ENCODE results near the gene TMEM200B. TPM values are rescaled to one million over a fixed set of nuclear protein-coding genes. Genes with fewer than 3 reads are reported as not detected.

Gene TMEM200B
- total and polyA plus RNA-seq, 4 donors, result 1.9 to 10.5 (median 4.7) TPM

GRCh38 chr1:29125237-29125641, 1.5 kb upstream of the TMEM200B start:
- Histone ChIP-seq H3K9me3 (ENCODE audit: control insufficient read depth in 4 of 4, insufficient read depth in 3 of 4, low read length in 3 of 4) (no peaks in the 10 kb centered on the region), H3K4me3 (no peak overlapping the region), H3K4me1 (ENCODE audit: control insufficient read depth in 5 of 5, insufficient read depth in 5 of 5, low read length in 5 of 5) (peaks cover 0 to 21% (median 4%) of the 10 kb centered on the region in 5 donors), H3K9ac (ENCODE audit: insufficient read depth in 1 of 2, low read length in 2 of 2) (peak overlapping the region; percentile 56 to 63), H3K27me3 (ENCODE audit: control insufficient read depth in 3 of 3, insufficient read depth in 3 of 3, low read length in 2 of 3) (peaks cover 0 to 13% (median 0%) of the 10 kb centered on the region in 3 donors), H3K27ac (ENCODE audit: low read depth in 1 of 2, low read length in 1 of 2) (peak overlapping the region; percentile 38 to 72), H3K36me3 (ENCODE audit: control insufficient read depth in 4 of 4, insufficient read depth in 4 of 4, low read length in 4 of 4) (no peaks in the 10 kb centered on the region)
- WGBS, 2 donors, result 75 to 76% methylated on average over 14 of the region's 14 CpGs
- TF ChIP-seq, protein P1, sequence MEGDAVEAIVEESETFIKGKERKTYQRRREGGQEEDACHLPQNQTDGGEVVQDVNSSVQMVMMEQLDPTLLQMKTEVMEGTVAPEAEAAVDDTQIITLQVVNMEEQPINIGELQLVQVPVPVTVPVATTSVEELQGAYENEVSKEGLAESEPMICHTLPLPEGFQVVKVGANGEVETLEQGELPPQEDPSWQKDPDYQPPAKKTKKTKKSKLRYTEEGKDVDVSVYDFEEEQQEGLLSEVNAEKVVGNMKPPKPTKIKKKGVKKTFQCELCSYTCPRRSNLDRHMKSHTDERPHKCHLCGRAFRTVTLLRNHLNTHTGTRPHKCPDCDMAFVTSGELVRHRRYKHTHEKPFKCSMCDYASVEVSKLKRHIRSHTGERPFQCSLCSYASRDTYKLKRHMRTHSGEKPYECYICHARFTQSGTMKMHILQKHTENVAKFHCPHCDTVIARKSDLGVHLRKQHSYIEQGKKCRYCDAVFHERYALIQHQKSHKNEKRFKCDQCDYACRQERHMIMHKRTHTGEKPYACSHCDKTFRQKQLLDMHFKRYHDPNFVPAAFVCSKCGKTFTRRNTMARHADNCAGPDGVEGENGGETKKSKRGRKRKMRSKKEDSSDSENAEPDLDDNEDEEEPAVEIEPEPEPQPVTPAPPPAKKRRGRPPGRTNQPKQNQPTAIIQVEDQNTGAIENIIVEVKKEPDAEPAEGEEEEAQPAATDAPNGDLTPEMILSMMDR (IDR thresholded peaks at IDR 0.05; ENCODE audit: control extremely low read depth, extremely low read depth), result no peak
- no peak for ATAC-seq (ENCODE audit: insufficient read depth, low FRiP score)
- DNase-seq, result peak in 1 of 3 donors; percentile 20

- DNase-seq (peak; percentile 96 to 97 (median 97)), ATAC-seq (ENCODE audit: insufficient read depth, low FRiP score) (peak; percentile 11)
- Histone ChIP-seq H3K9me3 (ENCODE audit: control insufficient read depth in 4 of 4, insufficient read depth in 3 of 4, low read length in 3 of 4) (no peaks in the 10 kb centered on the region), H3K36me3 (ENCODE audit: control insufficient read depth in 4 of 4, insufficient read depth in 4 of 4, low read length in 4 of 4) (no peaks in the 10 kb centered on the region), H3K9ac (ENCODE audit: insufficient read depth in 1 of 2, low read length in 2 of 2) (peak overlapping the region; percentile 56 to 63), H3K4me3 (peak overlapping the region; percentile 30), H3K27ac (ENCODE audit: low read depth in 1 of 2, low read length in 1 of 2) (peak overlapping the region; percentile 38 to 88), H3K27me3 (ENCODE audit: control insufficient read depth in 3 of 3, insufficient read depth in 3 of 3, low read length in 2 of 3) (peaks cover 0 to 13% (median 0%) of the 10 kb centered on the region in 3 donors), H3K4me1 (ENCODE audit: control insufficient read depth in 5 of 5, insufficient read depth in 5 of 5, low read length in 5 of 5) (peaks cover 0 to 24% (median 9%) of the 10 kb centered on the region in 5 donors)
- TF ChIP-seq, protein P1 (IDR thresholded peaks at IDR 0.05; ENCODE audit: control extremely low read depth, extremely low read depth), result peak; percentile 29
- 4% methylated on average over 58 to 85 of the region's 85 CpGs for WGBS, 2 donors
Observed at GRCh38 chr1:29124366-29125236, 898 bp upstream of the TMEM200B start.

DNA sequence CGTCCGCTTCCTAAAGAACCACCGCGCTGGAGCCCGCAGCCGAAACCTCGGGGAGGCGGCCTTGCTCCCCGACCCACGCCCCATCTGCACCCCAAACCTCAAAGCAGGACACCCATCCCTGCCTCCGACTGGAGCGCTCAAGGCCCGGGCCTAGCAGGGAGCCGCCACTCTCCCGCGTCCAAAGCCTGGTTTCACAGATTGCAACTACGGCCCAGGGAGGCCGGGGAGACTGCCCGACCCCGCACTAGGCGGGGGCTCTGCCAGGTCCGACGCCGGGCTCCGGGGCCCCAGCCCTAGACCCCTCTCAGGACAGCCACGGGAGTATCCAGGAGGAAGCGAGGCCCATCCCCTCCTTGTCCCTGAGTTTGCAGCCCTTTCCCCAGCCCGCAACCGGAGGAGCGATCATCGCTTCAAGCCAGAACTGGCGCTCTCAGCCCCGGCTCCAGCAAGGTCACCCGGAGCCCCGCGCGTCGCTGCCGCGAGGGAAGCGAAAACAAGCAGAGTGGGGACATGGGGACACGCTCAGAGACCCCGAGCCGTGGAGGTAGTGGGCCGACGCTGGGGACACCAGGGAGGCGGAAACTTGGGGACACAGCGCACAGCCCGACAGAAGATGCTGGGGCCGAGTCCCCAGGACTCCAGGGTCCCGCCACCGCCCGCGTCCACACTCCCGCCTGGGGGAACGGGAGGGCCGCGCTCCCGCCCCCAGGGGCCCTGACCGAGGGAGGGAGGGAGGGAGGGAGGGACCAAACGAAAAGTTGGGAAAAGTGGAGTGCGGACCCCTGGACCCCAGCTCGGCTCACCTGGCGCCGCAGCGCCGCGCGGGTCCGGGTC, 433 bp downstream of the TMEM200B start:
- 5 to 6% methylated on average over 53 to 70 of the region's 70 CpGs for WGBS, 2 donors
- Histone ChIP-seq H3K36me3 (ENCODE audit: control insufficient read depth in 4 of 4, insufficient read depth in 4 of 4, low read length in 4 of 4) (peaks cover 0 to 4% (median 1%) of the 10 kb centered on the region in 4 donors), H3K4me1 (ENCODE audit: control insufficient read depth in 5 of 5, insufficient read depth in 5 of 5, low read length in 5 of 5) (peaks cover 0 to 33% (median 16%) of the 10 kb centered on the region in 5 donors), H3K27ac (ENCODE audit: low read depth in 1 of 2, low read length in 1 of 2) (peak overlapping the region; percentile 43 to 87), H3K27me3 (ENCODE audit: control insufficient read depth in 3 of 3, insufficient read depth in 3 of 3, low read length in 2 of 3) (peaks cover 0 to 13% (median 0%) of the 10 kb centered on the region in 3 donors), H3K4me3 (peak overlapping the region; percentile 46), H3K9ac (ENCODE audit: insufficient read depth in 1 of 2, low read length in 2 of 2) (peak overlapping the region; percentile 37 to 49), H3K9me3 (ENCODE audit: control insufficient read depth in 4 of 4, insufficient read depth in 3 of 4, low read length in 3 of 4) (no peaks in the 10 kb centered on the region)
- ATAC-seq (ENCODE audit: insufficient read depth, low FRiP score), result no peak
- DNase-seq, result peak; percentile 51 to 67 (median 62)
- TF ChIP-seq, protein P1 (IDR thresholded peaks at IDR 0.05; ENCODE audit: control extremely low read depth, extremely low read depth), result no peak
